Neural cell (in vitro differentiated cells): ENCODE data around the gene ALKBH3. TPM values are rescaled to one million over a fixed set of nuclear protein-coding genes. Genes with fewer than 3 reads are reported as not detected.

Source experiments
- H2AFZ ChIP-seq: fragments of 200-600, 300-800 bp; sonication (generic), shearing (Covaris generic); 2 replicates; pipeline ENCODE4 v1.6.0; 2014; ENCODE audit warnings: low read depth, mild to moderate bottlenecking, antibody characterized with exemption, low read length, moderate library complexity
- H3F3A ChIP-seq: fragments of 200-600 bp; shearing (Covaris generic); 2 replicates; pipeline ENCODE4 v1.6.1; 2016; ENCODE audit warnings: mild to moderate bottlenecking, moderate library complexity, mixed read lengths, antibody characterized with exemption, low read length; ENCODE audit not compliant: insufficient read depth, poor library complexity, severe bottlenecking
- H3K27ac ChIP-seq: fragments of 200-600, 300-800 bp; sonication (generic), shearing (Covaris generic); 2 replicates; pipeline ENCODE4 v1.5.1; 2014; ENCODE audit warnings: mild to moderate bottlenecking, low read length, moderate library complexity
- H3K27me3 ChIP-seq: fragments of 300-800, 200-600 bp; sonication (generic), shearing (Covaris generic); 2 replicates; pipeline ENCODE4 v1.6.0; 2014; ENCODE audit warnings: mild to moderate bottlenecking, low read depth, low read length, moderate library complexity; ENCODE audit not compliant: insufficient read depth
- H3K36me3 ChIP-seq: fragments of 300-800, 200-600 bp; sonication (generic), shearing (Covaris generic); 2 replicates; pipeline ENCODE4 v1.5.1; 2014; ENCODE audit warnings: mild to moderate bottlenecking, antibody characterized with exemption, low read length, moderate library complexity; ENCODE audit not compliant: insufficient read depth
- H3K4me2 ChIP-seq: fragments of 300-800, 200-600 bp; sonication (generic), shearing (Covaris generic); 2 replicates; pipeline ENCODE4 v1.6.0; 2014; ENCODE audit warnings: mild to moderate bottlenecking, low read length
- H3K4me3 ChIP-seq: fragments of 300-800, 200-600 bp; sonication (generic), shearing (Covaris generic); 2 replicates; pipeline ENCODE4 v1.5.1; 2014; ENCODE audit warnings: mild to moderate bottlenecking, low read length, moderate library complexity
- H3K79me2 ChIP-seq: fragments of 200-600 bp; shearing (Covaris generic); replicated peaks from 2 replicates; pipeline ENCODE4 v1.6.0; 2014; ENCODE audit warnings: mild to moderate bottlenecking, low read length, moderate library complexity; ENCODE audit not compliant: insufficient read depth
- H3K9ac ChIP-seq: fragments of 300-800, 200-600 bp; sonication (generic), shearing (Covaris generic); 2 replicates; pipeline ENCODE4 v1.6.1; 2016; ENCODE audit warnings: mild to moderate bottlenecking, low read length, mixed read lengths
- H3K9me2 ChIP-seq: fragments of 200-600 bp; shearing (Covaris generic); 2 replicates; pipeline ENCODE4 v1.6.1; 2016; ENCODE audit warnings: mild to moderate bottlenecking, low read length, mixed read lengths; ENCODE audit not compliant: insufficient read depth
- H3K9me3 ChIP-seq: fragments of 200-600, 300-800 bp; sonication (generic), shearing (Covaris generic); 2 replicates; pipeline ENCODE4 v1.6.1; 2016; ENCODE audit warnings: mild to moderate bottlenecking, mixed run types, low read length, moderate library complexity, mixed read lengths
- H4K20me1 ChIP-seq: fragments of 200-600 bp; shearing (Covaris generic); 2 replicates; pipeline ENCODE4 v1.6.1; 2016; ENCODE audit warnings: mild to moderate bottlenecking, mixed run types; ENCODE audit not compliant: insufficient read depth
- EZH2 ChIP-seq: fragments of 200-600, 300-800 bp; shearing (Covaris generic), sonication (generic); IDR thresholded peaks from 2 replicates; pipeline ENCODE4 v1.6.1; 2014; ENCODE audit warnings: antibody characterized with exemption, low read length, borderline replicate concordance, mild to moderate bottlenecking; ENCODE audit not compliant: insufficient read depth, poor library complexity, severe bottlenecking
- MXI1 ChIP-seq: fragments of 450-650 bp; conservative IDR thresholded peaks from 2 replicates; pipeline ENCODE4 v1.6.1; 2014; ENCODE audit warnings: antibody characterized with exemption, mild to moderate bottlenecking; ENCODE audit not compliant: poor library complexity, severe bottlenecking
- POLR2AphosphoS5 ChIP-seq: IDR thresholded peaks from 2 replicates; pipeline ENCODE4 v1.6.1; 2012
- RAD21 ChIP-seq: fragments of 450-650 bp; conservative IDR thresholded peaks from 2 replicates; pipeline ENCODE4 v1.6.1; 2014; ENCODE audit warnings: antibody characterized with exemption, mild to moderate bottlenecking, moderate library complexity
- SMC3 ChIP-seq: fragments of 450-650 bp; conservative IDR thresholded peaks from 2 replicates; pipeline ENCODE4 v1.6.1; 2014; ENCODE audit warnings: antibody characterized with exemption, mild to moderate bottlenecking, moderate library complexity; ENCODE audit not compliant: poor library complexity
- polyA plus RNA-seq: library from polyadenylated mRNA; depleted of rRNA; stranded (reverse); fragments of >200 nt; gene quantifications from 2 replicates; pipeline ENCODE4 v1.2.3, GENCODE V29; 2014
- TF ChIP-seq, protein P1 (sequence below): fragments of 450-650 bp; IDR thresholded peaks from 2 replicates; pipeline ENCODE4 v1.5.1; 2014; ENCODE audit warnings: antibody characterized with exemption, mild to moderate bottlenecking, moderate library complexity; ENCODE audit not compliant: poor library complexity, severe bottlenecking
- TF ChIP-seq, protein P2 (sequence below): IDR thresholded peaks from 2 replicates; pipeline ENCODE4 v1.6.1; 2012; ENCODE audit warnings: borderline replicate concordance

ALKBH3 gene
- polyA plus RNA-seq, 1 donor from 2014 or later = 27.0 TPM

DNA sequence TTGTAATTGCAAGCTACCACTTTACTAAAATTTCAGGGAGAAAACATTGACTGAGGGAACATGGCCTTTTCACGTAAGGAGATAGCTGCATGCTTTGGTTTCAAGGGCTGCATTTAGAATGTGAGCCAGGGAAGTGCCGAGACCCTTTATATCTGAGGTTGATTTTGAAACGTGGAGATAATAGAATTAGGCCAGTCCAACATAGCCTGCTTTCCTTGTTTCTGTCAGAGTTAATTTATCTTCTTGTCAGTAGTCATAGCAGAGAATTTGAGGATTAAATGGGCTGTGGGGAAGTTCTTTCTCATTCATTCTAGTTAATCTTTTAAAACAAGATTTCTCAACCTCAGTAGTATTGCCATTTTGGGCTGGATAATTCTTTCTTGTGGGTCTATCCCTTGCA, 12.2 kb downstream of the ALKBH3 start:
- Histone ChIP-seq H3K4me2 (no peak overlapping the region), H3K4me3 (no peak overlapping the region), H2AFZ (no peak overlapping the region), H3K36me3 (no peaks in the 10 kb centered on the region), H3K9me2 (no peaks in the 10 kb centered on the region), H3K9me3 (no peaks in the 10 kb centered on the region), H3F3A (no peaks in the 10 kb centered on the region), H3K27ac (no peak overlapping the region), H3K27me3 (no peaks in the 10 kb centered on the region), H3K9ac (no peak overlapping the region), H4K20me1 (no peaks in the 10 kb centered on the region), H3K79me2 (no peaks in the 10 kb centered on the region)
- TF ChIP-seq RAD21 (no peak), EZH2 (no peak), SMC3 (no peak), MXI1 (no peak), POLR2AphosphoS5 (no peak)
- TF ChIP-seq, protein P1, sequence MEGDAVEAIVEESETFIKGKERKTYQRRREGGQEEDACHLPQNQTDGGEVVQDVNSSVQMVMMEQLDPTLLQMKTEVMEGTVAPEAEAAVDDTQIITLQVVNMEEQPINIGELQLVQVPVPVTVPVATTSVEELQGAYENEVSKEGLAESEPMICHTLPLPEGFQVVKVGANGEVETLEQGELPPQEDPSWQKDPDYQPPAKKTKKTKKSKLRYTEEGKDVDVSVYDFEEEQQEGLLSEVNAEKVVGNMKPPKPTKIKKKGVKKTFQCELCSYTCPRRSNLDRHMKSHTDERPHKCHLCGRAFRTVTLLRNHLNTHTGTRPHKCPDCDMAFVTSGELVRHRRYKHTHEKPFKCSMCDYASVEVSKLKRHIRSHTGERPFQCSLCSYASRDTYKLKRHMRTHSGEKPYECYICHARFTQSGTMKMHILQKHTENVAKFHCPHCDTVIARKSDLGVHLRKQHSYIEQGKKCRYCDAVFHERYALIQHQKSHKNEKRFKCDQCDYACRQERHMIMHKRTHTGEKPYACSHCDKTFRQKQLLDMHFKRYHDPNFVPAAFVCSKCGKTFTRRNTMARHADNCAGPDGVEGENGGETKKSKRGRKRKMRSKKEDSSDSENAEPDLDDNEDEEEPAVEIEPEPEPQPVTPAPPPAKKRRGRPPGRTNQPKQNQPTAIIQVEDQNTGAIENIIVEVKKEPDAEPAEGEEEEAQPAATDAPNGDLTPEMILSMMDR = no peak
- TF ChIP-seq, protein P2, sequence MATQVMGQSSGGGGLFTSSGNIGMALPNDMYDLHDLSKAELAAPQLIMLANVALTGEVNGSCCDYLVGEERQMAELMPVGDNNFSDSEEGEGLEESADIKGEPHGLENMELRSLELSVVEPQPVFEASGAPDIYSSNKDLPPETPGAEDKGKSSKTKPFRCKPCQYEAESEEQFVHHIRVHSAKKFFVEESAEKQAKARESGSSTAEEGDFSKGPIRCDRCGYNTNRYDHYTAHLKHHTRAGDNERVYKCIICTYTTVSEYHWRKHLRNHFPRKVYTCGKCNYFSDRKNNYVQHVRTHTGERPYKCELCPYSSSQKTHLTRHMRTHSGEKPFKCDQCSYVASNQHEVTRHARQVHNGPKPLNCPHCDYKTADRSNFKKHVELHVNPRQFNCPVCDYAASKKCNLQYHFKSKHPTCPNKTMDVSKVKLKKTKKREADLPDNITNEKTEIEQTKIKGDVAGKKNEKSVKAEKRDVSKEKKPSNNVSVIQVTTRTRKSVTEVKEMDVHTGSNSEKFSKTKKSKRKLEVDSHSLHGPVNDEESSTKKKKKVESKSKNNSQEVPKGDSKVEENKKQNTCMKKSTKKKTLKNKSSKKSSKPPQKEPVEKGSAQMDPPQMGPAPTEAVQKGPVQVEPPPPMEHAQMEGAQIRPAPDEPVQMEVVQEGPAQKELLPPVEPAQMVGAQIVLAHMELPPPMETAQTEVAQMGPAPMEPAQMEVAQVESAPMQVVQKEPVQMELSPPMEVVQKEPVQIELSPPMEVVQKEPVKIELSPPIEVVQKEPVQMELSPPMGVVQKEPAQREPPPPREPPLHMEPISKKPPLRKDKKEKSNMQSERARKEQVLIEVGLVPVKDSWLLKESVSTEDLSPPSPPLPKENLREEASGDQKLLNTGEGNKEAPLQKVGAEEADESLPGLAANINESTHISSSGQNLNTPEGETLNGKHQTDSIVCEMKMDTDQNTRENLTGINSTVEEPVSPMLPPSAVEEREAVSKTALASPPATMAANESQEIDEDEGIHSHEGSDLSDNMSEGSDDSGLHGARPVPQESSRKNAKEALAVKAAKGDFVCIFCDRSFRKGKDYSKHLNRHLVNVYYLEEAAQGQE = no peak

DNA sequence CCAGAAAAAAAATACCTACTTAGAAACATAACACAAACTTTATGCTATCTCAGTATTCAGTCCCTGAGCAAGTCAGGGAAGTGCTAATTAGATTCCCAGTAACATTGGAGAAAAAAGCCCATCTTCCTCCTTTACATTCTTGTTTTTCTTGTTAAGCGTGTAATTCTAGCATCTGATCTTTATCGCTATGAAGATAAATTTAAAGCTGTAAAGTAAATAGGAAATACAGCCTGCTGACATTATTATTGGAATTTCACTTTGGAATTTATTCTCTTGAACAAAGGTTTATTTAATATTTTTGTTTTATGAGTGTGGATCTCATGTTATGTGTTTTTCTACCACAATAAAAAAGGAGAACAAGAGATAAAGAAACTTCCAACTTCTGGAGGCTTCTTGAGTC, 13.9 kb downstream of the ALKBH3 start:
- Histone ChIP-seq H3K4me2 (no peak overlapping the region), H3K9ac (no peak overlapping the region), H4K20me1 (no peaks in the 10 kb centered on the region), H3K9me3 (peaks cover 5% of the 10 kb centered on the region), H3K27ac (no peak overlapping the region), H3K79me2 (no peaks in the 10 kb centered on the region), H3F3A (no peaks in the 10 kb centered on the region), H2AFZ (no peak overlapping the region), H3K27me3 (no peaks in the 10 kb centered on the region), H3K9me2 (no peaks in the 10 kb centered on the region), H3K36me3 (no peaks in the 10 kb centered on the region), H3K4me3 (no peak overlapping the region)
- TF ChIP-seq POLR2AphosphoS5 (no peak), EZH2 (no peak)
- TF ChIP-seq, protein P2 = no peak
